GM12872 (cell line): Measurements from ENCODE around the gene AUNIP.

Experiments
- CTCF ChIP-seq: IDR thresholded peaks from 3 replicates; pipeline ENCODE4 v1.5.1; 2011; ENCODE audit warnings: low read depth, mild to moderate bottlenecking, low read length, moderate library complexity; ENCODE audit not compliant: insufficient read depth

The AUNIP gene

GRCh38 chr1:25862785-25863485, 3.7 kb upstream of the AUNIP start:
- TF ChIP-seq CTCF: no peak

DNA sequence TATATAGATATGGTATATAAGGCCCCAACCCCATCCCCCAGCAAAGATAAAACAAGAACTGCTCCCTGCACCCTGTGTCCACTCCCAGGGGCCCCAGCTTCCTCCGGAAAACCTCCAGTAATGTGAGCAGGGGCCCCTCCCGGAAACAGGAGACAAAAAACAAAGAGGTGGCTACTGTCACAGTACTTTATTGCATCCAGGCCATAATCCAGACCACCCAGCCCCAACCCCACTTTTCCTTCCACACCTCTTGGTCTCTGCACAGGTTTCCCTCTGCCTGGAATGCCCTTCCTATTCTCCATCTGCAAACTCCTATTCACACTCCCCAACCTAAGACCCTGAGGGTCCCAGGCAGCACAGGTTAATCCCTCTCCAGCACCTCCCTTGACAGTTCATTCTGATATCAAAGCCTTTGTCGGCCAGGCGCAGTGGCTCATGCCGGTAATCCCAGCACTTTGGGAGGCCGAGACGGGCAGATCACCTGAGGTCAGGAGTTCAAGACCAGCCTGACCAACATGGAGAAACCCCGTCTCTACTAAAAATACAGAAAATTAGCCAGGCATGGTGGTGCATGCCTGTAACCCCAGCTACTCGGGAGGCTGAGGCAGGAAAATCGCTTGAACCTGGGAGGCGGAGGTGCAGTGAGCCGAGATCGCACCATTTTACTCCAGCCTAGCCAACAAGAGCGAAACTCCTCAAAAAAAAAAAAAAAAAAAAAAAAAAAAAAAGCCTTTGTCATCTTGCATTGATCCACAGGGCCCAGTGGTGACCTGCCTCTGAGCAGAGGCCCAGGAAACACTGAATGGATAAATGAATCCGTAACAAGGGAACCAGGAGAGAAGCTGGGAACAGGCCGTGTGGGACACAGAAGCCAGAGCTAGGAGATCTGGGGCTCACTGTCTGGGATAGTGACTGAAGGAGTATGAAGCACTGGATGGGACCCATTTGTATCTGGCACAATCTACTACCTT, 2.3 kb upstream of the AUNIP start:
- TF ChIP-seq CTCF: no peak

- no peak for TF ChIP-seq CTCF
Observed at GRCh38 chr1:25858494-25858893, 763 bp downstream of the AUNIP start.

- no peak for TF ChIP-seq CTCF
Observed at GRCh38 chr1:25856856-25857255, 2.4 kb downstream of the AUNIP start.

- no peak for TF ChIP-seq CTCF
Observed at GRCh38 chr1:25854554-25854953, 4.7 kb downstream of the AUNIP start.

- no peak for TF ChIP-seq CTCF
Observed at GRCh38 chr1:25848531-25848930, 10.7 kb downstream of the AUNIP start.

DNA sequence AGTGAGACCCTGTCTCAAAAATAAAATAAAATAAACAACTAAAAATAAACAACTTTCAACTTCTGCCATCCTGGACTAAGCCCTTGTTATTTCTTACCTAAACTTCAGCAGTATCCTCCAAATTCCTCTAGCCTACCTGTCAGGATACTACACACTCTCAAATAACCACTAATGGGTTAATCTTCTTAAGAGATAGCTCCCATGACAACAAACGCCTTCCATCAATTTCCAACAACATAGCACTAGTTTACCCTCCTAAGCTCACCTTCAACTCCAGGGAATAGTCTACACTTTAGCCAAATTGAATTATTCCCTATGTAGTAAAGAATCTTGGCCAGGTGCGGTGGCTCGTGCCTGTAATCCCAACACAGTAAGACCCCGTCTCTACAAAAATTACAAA, 11.3 kb downstream of the AUNIP start:
- TF ChIP-seq CTCF: no peak
